Measurements from ENCODE around the gene SPTBN1. TPM values are rescaled to one million over a fixed set of nuclear protein-coding genes. Genes with fewer than 3 reads are reported as not detected.
A peak's percentile ranks its signal among the peaks of the same experiment; 100 is the strongest.

The SPTBN1 gene
- total and polyA plus RNA-seq, 2 experiments from 2014 or later = 57.7 to 187 TPM

GRCh38 chr2:54419388-54419787 is 36.7 kb upstream of the SPTBN1 start:
- no peaks in the 10 kb centered on the region for H3K36me3 ChIP-seq (ENCODE audit: low read depth)
- WGBS, 2 experiments (ENCODE audit: low coverage in 1 of 2, low lambda C conversion rate in 2 of 2, missing lambda C conversion rate in 2 of 2) = 19 to 23% methylated on average over 4 of the region's 4 CpGs
- H3K4me2 ChIP-seq (ENCODE audit: unreplicated experiment) = peak overlapping the region; percentile 27
- H3K9ac ChIP-seq = no peak overlapping the region
- H3K9me3 ChIP-seq (ENCODE audit: low read depth) = no peaks in the 10 kb centered on the region
- H3F3A ChIP-seq (ENCODE audit: insufficient read depth) = no peaks in the 10 kb centered on the region
- H3K27ac ChIP-seq = no peak overlapping the region
- in situ Hi-C loops (cut with MboI) = no loop called here
- DNase-seq = peak; percentile 17
- no peak overlapping the region for H3K4me3 ChIP-seq
- no peaks in the 10 kb centered on the region for H4K20me1 ChIP-seq (ENCODE audit: insufficient read depth)
- TF ChIP-seq EZH2phosphoT487 (IDR thresholded peaks at IDR 0.05; ENCODE audit: insufficient read depth, low read depth) (no peak), EZH2 (IDR thresholded peaks at IDR 0.05; ENCODE audit: insufficient read depth, poor library complexity, severe bottlenecking) (no peak)
- H2AFZ ChIP-seq = peak overlapping the region; percentile 65
- no peaks in the 10 kb centered on the region for H3K79me2 ChIP-seq (ENCODE audit: insufficient read depth)
- no peaks in the 10 kb centered on the region for H3K27me3 ChIP-seq (replicated peaks; ENCODE audit: insufficient read depth)
- no peaks in the 10 kb centered on the region for H3K9me2 ChIP-seq (ENCODE audit: insufficient read depth)
- peaks cover 13% of the 10 kb centered on the region; the same call in 1 of the 2 replicates for H3K4me1 ChIP-seq (ENCODE audit: insufficient read depth)

GRCh38 chr2:54419855-54420523 is 36.1 kb upstream of the SPTBN1 start:
- peak overlapping the region; percentile 65 for H2AFZ ChIP-seq
- WGBS, 2 experiments (ENCODE audit: low coverage in 1 of 2, low lambda C conversion rate in 2 of 2, missing lambda C conversion rate in 2 of 2) = 6 to 9% methylated on average over 9 of the region's 9 CpGs
- H4K20me1 ChIP-seq (ENCODE audit: insufficient read depth) = no peaks in the 10 kb centered on the region
- H3K9me2 ChIP-seq (ENCODE audit: insufficient read depth) = no peaks in the 10 kb centered on the region
- no peaks in the 10 kb centered on the region for H3K36me3 ChIP-seq (ENCODE audit: low read depth)
- H3K4me3 ChIP-seq = peak overlapping the region; percentile 8; the same call in 1 of the 2 replicates
- no peaks in the 10 kb centered on the region for H3F3A ChIP-seq (ENCODE audit: insufficient read depth)
- no peaks in the 10 kb centered on the region for H3K79me2 ChIP-seq (ENCODE audit: insufficient read depth)
- in situ Hi-C loops (cut with MboI) = no loop called here
- TF ChIP-seq EZH2 (IDR thresholded peaks at IDR 0.05; ENCODE audit: insufficient read depth, poor library complexity, severe bottlenecking) = no peak
- no peak for TF ChIP-seq EZH2phosphoT487 (IDR thresholded peaks at IDR 0.05; ENCODE audit: insufficient read depth, low read depth)
- no peaks in the 10 kb centered on the region for H3K9me3 ChIP-seq (ENCODE audit: low read depth)
- no peak overlapping the region for H3K27ac ChIP-seq
- no peaks in the 10 kb centered on the region for H3K27me3 ChIP-seq (replicated peaks; ENCODE audit: insufficient read depth)
- DNase-seq = peak; percentile 43
- peak overlapping the region; percentile 27 for H3K4me2 ChIP-seq (ENCODE audit: unreplicated experiment)
- H3K4me1 ChIP-seq (ENCODE audit: insufficient read depth) = peaks cover 13% of the 10 kb centered on the region; the same call in 1 of the 2 replicates
- H3K9ac ChIP-seq = no peak overlapping the region

GRCh38 chr2:54420524-54421172 is 35.5 kb upstream of the SPTBN1 start:
- no peak overlapping the region for H3K9ac ChIP-seq
- no peaks in the 10 kb centered on the region for H3K9me3 ChIP-seq (ENCODE audit: low read depth)
- 78 to 79% methylated on average over 2 of the region's 2 CpGs for WGBS, 2 experiments (ENCODE audit: low coverage in 1 of 2, low lambda C conversion rate in 2 of 2, missing lambda C conversion rate in 2 of 2)
- H4K20me1 ChIP-seq (ENCODE audit: insufficient read depth) = no peaks in the 10 kb centered on the region
- TF ChIP-seq EZH2phosphoT487 (IDR thresholded peaks at IDR 0.05; ENCODE audit: insufficient read depth, low read depth) = no peak
- no peak for TF ChIP-seq EZH2 (IDR thresholded peaks at IDR 0.05; ENCODE audit: insufficient read depth, poor library complexity, severe bottlenecking)
- no peaks in the 10 kb centered on the region for H3K36me3 ChIP-seq (ENCODE audit: low read depth)
- no peak overlapping the region for H3K27ac ChIP-seq
- H3F3A ChIP-seq (ENCODE audit: insufficient read depth) = no peaks in the 10 kb centered on the region
- no peaks in the 10 kb centered on the region for H3K9me2 ChIP-seq (ENCODE audit: insufficient read depth)
- H2AFZ ChIP-seq = peak overlapping the region; percentile 65
- H3K79me2 ChIP-seq (ENCODE audit: insufficient read depth) = no peaks in the 10 kb centered on the region
- H3K27me3 ChIP-seq (replicated peaks; ENCODE audit: insufficient read depth) = no peaks in the 10 kb centered on the region
- in situ Hi-C loops (cut with MboI) = no loop called here
- no peak overlapping the region for H3K4me3 ChIP-seq
- peak overlapping the region; percentile 27 for H3K4me2 ChIP-seq (ENCODE audit: unreplicated experiment)
- peak; percentile 24 for DNase-seq
- H3K4me1 ChIP-seq (ENCODE audit: insufficient read depth) = peaks cover 13% of the 10 kb centered on the region; the same call in 1 of the 2 replicates

GRCh38 chr2:54422072-54422581 is 34.0 kb upstream of the SPTBN1 start:
- H2AFZ ChIP-seq = no peak overlapping the region
- no peaks in the 10 kb centered on the region for H3K9me3 ChIP-seq (ENCODE audit: low read depth)
- H4K20me1 ChIP-seq (ENCODE audit: insufficient read depth) = no peaks in the 10 kb centered on the region

More at GRCh38 chr2:54422072-54422581, 34.0 kb upstream of the SPTBN1 start:
- no peak for TF ChIP-seq EZH2phosphoT487 (IDR thresholded peaks at IDR 0.05; ENCODE audit: insufficient read depth, low read depth)
- no peak for TF ChIP-seq EZH2 (IDR thresholded peaks at IDR 0.05; ENCODE audit: insufficient read depth, poor library complexity, severe bottlenecking)
- Histone ChIP-seq H3K36me3 (ENCODE audit: low read depth) (no peaks in the 10 kb centered on the region), H3K9ac (no peak overlapping the region), H3K4me2 (ENCODE audit: unreplicated experiment) (no peak overlapping the region), H3K9me2 (ENCODE audit: insufficient read depth) (no peaks in the 10 kb centered on the region), H3K4me3 (no peak overlapping the region), H3K27me3 (replicated peaks; ENCODE audit: insufficient read depth) (no peaks in the 10 kb centered on the region), H3K27ac (no peak overlapping the region), H3F3A (ENCODE audit: insufficient read depth) (no peaks in the 10 kb centered on the region), H3K79me2 (ENCODE audit: insufficient read depth) (no peaks in the 10 kb centered on the region), H3K4me1 (ENCODE audit: insufficient read depth) (peaks cover 13% of the 10 kb centered on the region; the same call in 1 of the 2 replicates)
- 92 to 94% methylated on average over 10 of the region's 10 CpGs for WGBS, 2 experiments (ENCODE audit: low coverage in 1 of 2, low lambda C conversion rate in 2 of 2, missing lambda C conversion rate in 2 of 2)
- no peak for DNase-seq
- in situ Hi-C loops (cut with MboI) = no loop called here

All from GM23248 (cell line).